Coronary artery (tissue), 2 donors: ENCODE measurements around the gene HIC1.
A peak's percentile ranks its signal among the peaks of the same experiment; 100 is the strongest.

Source experiments
- DNase-seq: peaks from one replicate; pipeline ENCODE4 v3.0.0-alpha.2; 2017; ENCODE audit warnings: low spot score
- H3K27ac ChIP-seq, 2 donors: fragments of 200-600 bp; sonication (generic); one replicate each; pipeline ENCODE4 v1.5.1; 2016 to 2019
- H3K4me3 ChIP-seq: fragments of 200-600 bp; sonication (generic); 2 replicates; pipeline ENCODE4 v1.5.1; 2016; ENCODE audit warnings: mild to moderate bottlenecking, moderate library complexity
- TF ChIP-seq, protein P1 (sequence below): fragments of 200-600 bp; sonication (generic); IDR thresholded peaks from one replicate; pipeline ENCODE4 v1.5.1; 2019; ENCODE audit warnings: antibody characterized with exemption

Gene HIC1

DNA sequence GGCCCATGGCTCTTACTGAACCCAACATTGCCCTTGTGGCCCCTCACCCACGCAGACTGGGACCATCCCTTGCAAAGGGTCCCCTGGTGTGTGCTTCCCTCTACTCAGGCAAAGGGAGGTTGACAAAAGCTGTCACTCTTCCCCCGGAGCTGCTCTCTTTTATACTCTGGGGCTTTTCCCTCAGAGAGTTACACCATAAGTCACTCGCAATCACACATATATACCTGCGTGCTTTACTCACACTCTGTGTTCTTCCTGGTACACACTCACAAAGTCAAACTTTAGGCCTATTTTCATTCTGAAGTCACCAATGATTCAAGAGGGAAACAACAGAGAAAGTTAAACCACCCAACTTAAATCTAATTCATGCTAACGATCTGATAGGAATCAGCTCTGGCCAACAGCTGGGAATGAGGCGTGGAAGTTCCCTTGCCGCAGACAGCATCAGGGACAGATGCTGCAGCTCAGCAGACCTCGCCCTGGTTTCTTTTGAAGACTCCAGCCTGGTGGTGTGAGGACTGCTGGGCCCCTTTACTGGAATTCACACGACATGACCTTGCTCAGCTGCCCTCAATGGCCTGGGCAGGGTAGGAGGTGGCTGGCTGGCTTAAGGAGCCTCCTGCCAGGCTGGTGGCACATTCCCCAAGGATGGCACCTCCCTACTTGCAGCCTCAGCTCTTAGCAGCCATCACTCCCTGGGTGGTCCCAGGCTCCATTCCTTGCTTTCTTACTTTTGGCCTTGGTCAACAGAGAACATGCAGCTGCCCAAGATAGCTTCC, 27.3 kb downstream of the HIC1 start:
- no peak overlapping the region for H3K27ac ChIP-seq
- no peak overlapping the region for H3K4me3 ChIP-seq
- DNase-seq, result no peak
- TF ChIP-seq, protein P1, sequence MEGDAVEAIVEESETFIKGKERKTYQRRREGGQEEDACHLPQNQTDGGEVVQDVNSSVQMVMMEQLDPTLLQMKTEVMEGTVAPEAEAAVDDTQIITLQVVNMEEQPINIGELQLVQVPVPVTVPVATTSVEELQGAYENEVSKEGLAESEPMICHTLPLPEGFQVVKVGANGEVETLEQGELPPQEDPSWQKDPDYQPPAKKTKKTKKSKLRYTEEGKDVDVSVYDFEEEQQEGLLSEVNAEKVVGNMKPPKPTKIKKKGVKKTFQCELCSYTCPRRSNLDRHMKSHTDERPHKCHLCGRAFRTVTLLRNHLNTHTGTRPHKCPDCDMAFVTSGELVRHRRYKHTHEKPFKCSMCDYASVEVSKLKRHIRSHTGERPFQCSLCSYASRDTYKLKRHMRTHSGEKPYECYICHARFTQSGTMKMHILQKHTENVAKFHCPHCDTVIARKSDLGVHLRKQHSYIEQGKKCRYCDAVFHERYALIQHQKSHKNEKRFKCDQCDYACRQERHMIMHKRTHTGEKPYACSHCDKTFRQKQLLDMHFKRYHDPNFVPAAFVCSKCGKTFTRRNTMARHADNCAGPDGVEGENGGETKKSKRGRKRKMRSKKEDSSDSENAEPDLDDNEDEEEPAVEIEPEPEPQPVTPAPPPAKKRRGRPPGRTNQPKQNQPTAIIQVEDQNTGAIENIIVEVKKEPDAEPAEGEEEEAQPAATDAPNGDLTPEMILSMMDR, result no peak

DNA sequence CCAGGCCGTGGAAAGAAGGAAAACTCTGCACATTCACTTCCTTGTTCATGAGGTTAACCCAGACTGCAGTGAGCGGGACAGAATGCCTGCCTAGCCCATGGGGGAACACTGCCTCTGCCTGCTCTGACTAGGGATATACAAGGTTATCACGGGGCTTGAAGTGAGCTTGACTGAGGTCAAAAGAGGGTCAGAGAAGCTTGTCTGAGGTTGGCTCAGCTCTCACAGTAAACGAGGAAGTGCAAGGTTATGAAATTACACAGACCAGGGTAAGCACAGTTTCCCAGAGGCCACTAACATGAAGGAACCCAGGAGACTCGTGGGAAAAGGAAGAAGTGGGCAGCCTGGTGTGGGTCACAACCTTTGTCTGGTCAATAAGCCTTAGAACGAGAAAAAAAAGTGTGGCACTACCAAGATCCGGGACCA, 28.7 kb downstream of the HIC1 start:
- Histone ChIP-seq H3K4me3 (no peak overlapping the region), H3K27ac (peak overlapping the region; percentile 58 to 86)
- TF ChIP-seq, protein P1, result no peak
- no peak for DNase-seq

DNA sequence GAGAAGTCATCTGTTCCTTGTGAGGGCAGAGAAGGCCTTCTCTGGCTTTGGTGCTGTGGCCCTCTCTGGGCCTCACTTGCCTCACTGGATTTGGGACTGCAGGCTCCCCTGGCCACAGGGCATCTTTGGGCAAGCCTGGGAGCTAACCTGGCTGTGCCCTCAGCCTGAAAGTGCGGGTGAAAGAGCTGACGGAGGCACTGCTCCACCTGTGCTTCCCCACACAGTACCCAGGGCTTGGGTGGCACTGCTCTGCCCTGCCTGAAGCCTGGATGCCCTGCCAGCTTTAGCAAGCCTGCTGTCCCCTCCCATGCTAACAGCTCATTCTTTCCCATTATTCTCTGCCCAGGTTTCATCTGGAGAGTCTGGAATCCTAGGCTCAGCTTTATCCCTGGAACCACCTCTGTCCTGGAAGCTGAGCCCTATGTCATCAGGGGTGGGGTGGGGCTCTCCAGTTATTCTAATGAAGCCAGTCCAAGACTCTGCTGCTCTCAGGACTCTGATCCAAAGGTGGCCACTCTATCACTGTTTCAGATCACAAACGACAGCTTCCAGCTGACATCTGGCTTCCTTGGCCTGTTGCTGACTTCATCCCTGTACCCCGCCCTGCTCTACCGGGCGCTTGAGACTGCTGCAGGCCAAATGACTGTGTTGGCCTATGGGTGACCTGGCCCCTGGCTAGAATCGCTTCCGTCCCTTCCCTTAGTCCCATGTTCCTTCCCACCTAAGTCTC, 29.3 kb downstream of the HIC1 start:
- no peak overlapping the region for H3K4me3 ChIP-seq
- no peak for DNase-seq
- H3K27ac ChIP-seq, result peak overlapping the region; percentile 58 to 86
- TF ChIP-seq, protein P1, result no peak

DNA sequence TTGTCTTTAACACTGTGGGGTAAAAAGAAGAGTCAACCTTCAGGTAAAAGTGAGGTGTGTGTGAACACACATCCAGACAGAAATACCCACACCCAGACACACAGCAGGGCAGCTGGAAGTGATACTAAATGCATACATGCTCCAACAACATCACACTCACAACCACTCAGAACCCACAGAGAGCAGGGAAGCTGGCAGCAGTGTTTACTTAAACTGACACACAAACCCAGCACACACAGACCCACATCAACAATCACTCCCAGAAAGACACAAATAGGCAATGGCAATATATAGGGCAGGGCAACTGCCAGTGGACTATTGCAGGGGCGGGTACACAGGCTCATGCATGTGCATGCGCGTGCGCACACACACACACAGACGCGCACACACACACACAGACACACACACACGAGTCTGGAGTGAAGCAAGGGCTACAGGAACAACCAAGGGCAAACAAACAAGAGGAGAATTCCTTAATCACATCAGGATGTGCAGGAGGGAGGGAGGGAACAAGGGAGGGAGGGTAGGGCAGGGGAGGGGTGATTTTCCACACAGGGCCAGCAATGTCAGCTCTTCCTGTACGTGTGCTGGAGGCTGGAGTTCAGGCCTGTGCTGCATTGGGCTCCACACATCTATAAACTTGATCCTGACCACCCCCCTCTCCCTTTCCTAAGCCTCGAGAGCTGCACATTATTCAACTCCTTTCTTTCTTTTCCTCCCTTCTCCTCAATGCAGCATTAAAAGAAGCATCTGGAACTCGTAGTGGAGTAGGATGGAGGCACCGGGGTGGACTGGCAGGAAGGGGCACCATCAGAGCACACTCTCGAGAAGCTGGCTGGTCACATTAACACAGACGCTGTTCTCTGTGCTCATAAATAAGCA, 30.1 kb downstream of the HIC1 start:
- DNase-seq, result no peak
- Histone ChIP-seq H3K4me3 (no peak overlapping the region), H3K27ac (peak overlapping the region; percentile 58 to 86)
- TF ChIP-seq, protein P1, result no peak

DNA sequence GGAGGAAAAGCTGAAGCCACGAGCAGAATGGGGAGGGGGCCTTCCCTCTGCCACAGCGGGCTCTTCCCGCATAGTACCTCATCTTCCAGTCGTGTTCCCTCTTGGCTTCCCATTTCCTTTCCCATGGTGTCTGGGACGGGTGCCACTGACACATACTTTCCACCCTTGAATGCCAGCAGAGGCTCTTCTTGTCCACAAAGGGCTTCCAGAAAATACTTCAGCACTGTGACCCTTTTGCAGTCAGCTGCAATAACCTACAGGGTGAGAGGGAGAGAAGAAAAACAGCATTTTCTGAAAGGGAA, 30.7 kb downstream of the HIC1 start:
- Histone ChIP-seq H3K4me3 (no peak overlapping the region), H3K27ac (peak overlapping the region; percentile 30 to 86)
- TF ChIP-seq, protein P1, result no peak
- DNase-seq, result no peak

DNA sequence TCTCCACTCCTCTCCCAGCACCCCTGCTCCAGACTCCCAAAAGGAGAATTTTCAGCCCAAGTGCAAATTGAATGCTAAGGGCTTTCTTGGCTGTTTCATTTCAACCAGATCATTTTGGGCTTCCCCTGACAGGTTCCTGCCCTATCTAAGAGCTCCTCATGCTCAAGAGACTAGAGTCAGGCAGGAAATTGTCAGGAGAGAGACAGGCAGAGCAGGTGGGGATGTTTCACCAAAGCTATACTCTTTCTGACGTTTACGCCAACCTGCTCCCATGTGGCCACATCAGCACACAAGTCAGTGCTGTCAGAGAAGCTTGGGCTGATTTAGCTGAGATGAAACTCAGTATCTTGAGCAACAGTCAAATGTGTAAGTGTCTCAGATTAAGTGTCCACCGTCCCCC, 31.4 kb downstream of the HIC1 start:
- TF ChIP-seq, protein P1, result no peak
- H3K27ac ChIP-seq, result peak overlapping the region; percentile 18 to 86
- H3K4me3 ChIP-seq, result no peak overlapping the region
- no peak for DNase-seq
